HG02588 (cell line): ENCODE results near the gene RNF144A.

Experiments
- ATAC-seq: cut with Tn5 transposase; IDR thresholded peaks from one replicate; pipeline ENCODE4 v1.9.1; 2021; ENCODE audit warnings: mild to moderate bottlenecking, moderate library complexity; ENCODE audit not compliant: unreplicated experiment

RNF144A gene

GRCh38 chr2:6945087-6945813, 28.0 kb downstream of the RNF144A start:
- ATAC-seq, result peak; percentile 93

GRCh38 chr2:6945821-6946220, 28.6 kb downstream of the RNF144A start:
- ATAC-seq, result no peak

GRCh38 chr2:6946722-6947121, 29.5 kb downstream of the RNF144A start:
- no peak for ATAC-seq

- no peak for ATAC-seq
Observed at GRCh38 chr2:6947929-6948676, 30.9 kb downstream of the RNF144A start.

- no peak for ATAC-seq
Observed at GRCh38 chr2:6948677-6949351, 31.6 kb downstream of the RNF144A start.

GRCh38 chr2:6951046-6951445, 33.8 kb downstream of the RNF144A start:
- no peak for ATAC-seq

- ATAC-seq, result no peak
Observed at GRCh38 chr2:6952101-6952500, 34.9 kb downstream of the RNF144A start.

GRCh38 chr2:6954586-6954985, 37.4 kb downstream of the RNF144A start:
- ATAC-seq, result no peak

- ATAC-seq, result no peak
Observed at GRCh38 chr2:6955511-6956136, 38.4 kb downstream of the RNF144A start.

GRCh38 chr2:6956566-6956965, 39.4 kb downstream of the RNF144A start:
- no peak for ATAC-seq

GRCh38 chr2:6957031-6957714, 40.0 kb downstream of the RNF144A start:
- no peak for ATAC-seq

- no peak for ATAC-seq
Observed at GRCh38 chr2:6957910-6958615, 40.9 kb downstream of the RNF144A start.

GRCh38 chr2:6958616-6959235, 41.5 kb downstream of the RNF144A start:
- no peak for ATAC-seq

- no peak for ATAC-seq
Observed at GRCh38 chr2:6959751-6960150, 42.5 kb downstream of the RNF144A start.

- no peak for ATAC-seq
Observed at GRCh38 chr2:6960659-6961058, 43.4 kb downstream of the RNF144A start.

GRCh38 chr2:6963727-6964126, 46.5 kb downstream of the RNF144A start:
- no peak for ATAC-seq

GRCh38 chr2:6965071-6965795, 48.0 kb downstream of the RNF144A start:
- no peak for ATAC-seq

GRCh38 chr2:6966446-6966940, 49.3 kb downstream of the RNF144A start:
- ATAC-seq, result no peak

GRCh38 chr2:6967301-6967700, 50.1 kb downstream of the RNF144A start:
- ATAC-seq, result no peak
